ENCODE results near the gene JAKMIP2. TPM values are rescaled to one million over a fixed set of nuclear protein-coding genes. Genes with fewer than 3 reads are reported as not detected.

Gene JAKMIP2
- total RNA-seq, 1 experiment from 2014 or later = 6.4 TPM

DNA sequence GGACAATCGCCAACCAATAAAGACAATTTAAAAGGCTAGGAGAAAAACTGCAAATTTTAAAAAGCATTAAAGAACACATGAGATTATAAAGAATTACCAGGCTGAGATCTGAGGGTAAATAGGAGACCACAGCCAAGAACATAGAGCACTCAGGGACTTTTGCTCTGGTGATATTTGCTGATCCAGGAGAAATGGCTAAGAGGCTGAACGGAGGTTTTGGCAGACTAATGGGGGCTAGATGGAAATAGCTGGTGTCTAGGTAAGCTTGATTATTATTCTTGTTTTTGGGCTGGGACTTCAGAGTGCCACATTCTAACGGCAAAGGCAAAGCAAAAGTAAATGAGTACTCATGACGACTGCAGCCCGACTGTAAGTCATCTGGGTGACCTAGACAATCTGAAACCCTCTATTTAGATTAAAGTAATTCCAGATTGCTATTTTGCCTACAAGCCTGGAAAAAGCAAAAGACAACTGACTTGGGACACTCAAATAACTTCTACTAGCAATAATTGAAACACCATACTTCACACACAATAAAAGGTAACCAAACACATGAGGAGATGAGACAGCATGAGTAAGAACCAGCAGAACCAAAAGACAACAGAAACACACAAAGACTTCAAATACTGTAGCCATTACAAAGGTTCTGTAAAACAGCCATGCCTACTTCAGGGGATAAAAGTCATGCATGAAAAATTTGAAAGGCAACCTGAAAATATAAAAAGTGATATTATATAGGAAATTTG, 68.8 kb downstream of the JAKMIP2 start:
- no peak overlapping the region for H2BK20ac ChIP-seq (ENCODE audit: low read depth, low read length, poor library complexity, severe bottlenecking)
- H3T11ph ChIP-seq (ENCODE audit: low read length) = no peak overlapping the region
- H3K23me2 ChIP-seq (ENCODE audit: insufficient read length, low read depth, low read length, poor library complexity, severe bottlenecking) = no peaks in the 10 kb centered on the region
- H3K9me3 ChIP-seq (ENCODE audit: control insufficient read depth, low read depth, low read length) = no peaks in the 10 kb centered on the region
- no peak overlapping the region for H3K23ac ChIP-seq (ENCODE audit: insufficient read length, low read depth, low read length)
- no peak for DNase-seq
- peak overlapping the region in 2 of 3 experiments; percentile 25 to 46; a peak in 3 of 7 replicates for H3K27ac Mint-ChIP-seq
- no peaks in the 10 kb centered on the region for H3K79me1 ChIP-seq (ENCODE audit: insufficient read depth, low read depth, low read length, poor library complexity, severe bottlenecking)
- H4K5ac ChIP-seq (ENCODE audit: insufficient read length, low read depth, low read length) = no peak overlapping the region
- no peak overlapping the region for H3K9ac ChIP-seq (ENCODE audit: extremely low read depth, insufficient read length, low read length)
- H3K9me3 Mint-ChIP-seq = peaks cover 0 to 2% of the 10 kb centered on the region in 2 experiments; a peak in 3 of 5 replicates
- H3K56ac ChIP-seq (ENCODE audit: insufficient read length, low read depth, low read length) = no peak overlapping the region
- no peaks in the 10 kb centered on the region for H3K27me3 ChIP-seq (ENCODE audit: insufficient read depth, low read length)
- H3K18ac ChIP-seq (ENCODE audit: insufficient read length, low read depth, low read length) = no peak overlapping the region
- H3K36me3 Mint-ChIP-seq (ENCODE audit: insufficient read depth in 1 of 3, low read depth in 3 of 3) = peaks cover 0 to 1% (median 0%) of the 10 kb centered on the region in 3 experiments; a peak in 1 of 7 replicates
- peaks cover 2 to 5% of the 10 kb centered on the region in 2 experiments; a peak in 3 of 4 replicates for H3K4me1 Mint-ChIP-seq
- no peak overlapping the region for H3K4me2 ChIP-seq (ENCODE audit: insufficient read depth, insufficient read length, low read length)
- no peak overlapping the region for H3K4me3 Mint-ChIP-seq
- H2BK12ac ChIP-seq (ENCODE audit: insufficient read length, low read depth, low read length) = no peak overlapping the region
- no peak overlapping the region for H2BK5ac ChIP-seq (ENCODE audit: insufficient read length, low read length)
- WGBS (ENCODE audit: extremely low coverage, insufficient read length, low lambda C conversion rate) = no CpG with 5 or more reads among the region's 5 CpGs
- no peak overlapping the region for H2AK5ac ChIP-seq (ENCODE audit: insufficient read length, low read length)
- no peaks in the 10 kb centered on the region for H3K27me3 Mint-ChIP-seq (ENCODE audit: low read depth)
- H3K4me1 ChIP-seq (ENCODE audit: insufficient read depth, low read length) = no peaks in the 10 kb centered on the region
- H4K91ac ChIP-seq (ENCODE audit: insufficient read length, low read depth, low read length) = no peak overlapping the region
- no peak overlapping the region for H3K4ac ChIP-seq (ENCODE audit: low read depth, low read length)
- no peaks in the 10 kb centered on the region for H4K20me1 ChIP-seq (ENCODE audit: control insufficient read depth, insufficient read depth, insufficient read length)
- no peak overlapping the region for H4K8ac ChIP-seq (replicated peaks; ENCODE audit: insufficient read length, low read depth, low read length)
- no peaks in the 10 kb centered on the region for H3K79me2 ChIP-seq (ENCODE audit: insufficient read depth, low read length)
- no peak overlapping the region for H3K27ac ChIP-seq (ENCODE audit: insufficient read length, low read depth, low read length)
- TF ChIP-seq, protein P1, sequence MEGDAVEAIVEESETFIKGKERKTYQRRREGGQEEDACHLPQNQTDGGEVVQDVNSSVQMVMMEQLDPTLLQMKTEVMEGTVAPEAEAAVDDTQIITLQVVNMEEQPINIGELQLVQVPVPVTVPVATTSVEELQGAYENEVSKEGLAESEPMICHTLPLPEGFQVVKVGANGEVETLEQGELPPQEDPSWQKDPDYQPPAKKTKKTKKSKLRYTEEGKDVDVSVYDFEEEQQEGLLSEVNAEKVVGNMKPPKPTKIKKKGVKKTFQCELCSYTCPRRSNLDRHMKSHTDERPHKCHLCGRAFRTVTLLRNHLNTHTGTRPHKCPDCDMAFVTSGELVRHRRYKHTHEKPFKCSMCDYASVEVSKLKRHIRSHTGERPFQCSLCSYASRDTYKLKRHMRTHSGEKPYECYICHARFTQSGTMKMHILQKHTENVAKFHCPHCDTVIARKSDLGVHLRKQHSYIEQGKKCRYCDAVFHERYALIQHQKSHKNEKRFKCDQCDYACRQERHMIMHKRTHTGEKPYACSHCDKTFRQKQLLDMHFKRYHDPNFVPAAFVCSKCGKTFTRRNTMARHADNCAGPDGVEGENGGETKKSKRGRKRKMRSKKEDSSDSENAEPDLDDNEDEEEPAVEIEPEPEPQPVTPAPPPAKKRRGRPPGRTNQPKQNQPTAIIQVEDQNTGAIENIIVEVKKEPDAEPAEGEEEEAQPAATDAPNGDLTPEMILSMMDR (conservative IDR thresholded peaks at IDR 0.05) = no peak
- no peak overlapping the region for H2AFZ ChIP-seq (ENCODE audit: low read length)
- H3K14ac ChIP-seq (ENCODE audit: insufficient read depth, low read length) = no peak overlapping the region
- no peak overlapping the region for H2BK120ac ChIP-seq (ENCODE audit: low read depth, low read length, poor library complexity, severe bottlenecking)
- H2BK15ac ChIP-seq (ENCODE audit: low read depth, low read length) = no peak overlapping the region
